HepG2 (cell line): ENCODE data around the gene SP8.

Experiments used
- GABPB1 ChIP-seq: IDR thresholded peaks from 2 replicates; pipeline ENCODE4 v1.6.1; 2016; ENCODE audit warnings: mild to moderate bottlenecking, missing genetic modification reagents, moderate library complexity, missing compliant biosample characterization
- ZKSCAN5 ChIP-seq: sonication (generic); formaldehyde crosslinking; IDR thresholded peaks from 2 replicates; pipeline ENCODE4 v1.5.1; 2020; ENCODE audit warnings: mild to moderate bottlenecking, missing genetic modification reagents
- ZNF737 ChIP-seq: sonication (generic); formaldehyde crosslinking; IDR thresholded peaks from 2 replicates; pipeline ENCODE4 v1.5.0; 2020; ENCODE audit warnings: missing genetic modification reagents, mild to moderate bottlenecking, borderline replicate concordance
- TF ChIP-seq, protein P1 (sequence below): sonication (generic); formaldehyde crosslinking; IDR thresholded peaks from 2 replicates; pipeline ENCODE4 v1.5.0; 2020; ENCODE audit warnings: mild to moderate bottlenecking, missing genetic modification reagents, moderate library complexity
- TF ChIP-seq, protein P2 (sequence below): sonication (generic); formaldehyde crosslinking; IDR thresholded peaks from 2 replicates; pipeline ENCODE4 v1.5.1; 2020; ENCODE audit warnings: mild to moderate bottlenecking, missing genetic modification reagents, moderate library complexity

DNA sequence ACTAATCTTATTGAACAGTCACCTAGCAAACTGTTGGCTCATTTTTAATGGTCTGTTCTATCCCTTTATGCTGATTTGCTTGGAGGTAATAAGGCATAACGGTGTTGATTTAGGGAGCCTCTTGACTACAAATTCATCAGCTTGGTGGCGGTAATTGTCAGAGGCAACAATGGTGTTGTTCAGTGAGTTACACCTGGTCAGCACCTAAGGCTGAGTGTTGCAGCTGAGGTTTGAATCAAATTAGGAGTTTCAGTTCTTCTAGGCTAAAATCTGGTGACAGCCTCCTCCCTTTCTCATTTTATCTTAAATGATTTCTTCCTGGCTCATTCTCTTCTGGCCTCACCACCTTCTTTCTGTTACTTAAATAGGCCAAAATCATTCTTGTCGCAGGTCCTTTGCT lies 42.3 kb upstream of the SP8 start:
- TF ChIP-seq ZKSCAN5 (no peak), GABPB1 (CRISPR knock-in tag) (no peak), ZNF737 (CRISPR knock-in tag) (no peak)
- TF ChIP-seq, protein P1, sequence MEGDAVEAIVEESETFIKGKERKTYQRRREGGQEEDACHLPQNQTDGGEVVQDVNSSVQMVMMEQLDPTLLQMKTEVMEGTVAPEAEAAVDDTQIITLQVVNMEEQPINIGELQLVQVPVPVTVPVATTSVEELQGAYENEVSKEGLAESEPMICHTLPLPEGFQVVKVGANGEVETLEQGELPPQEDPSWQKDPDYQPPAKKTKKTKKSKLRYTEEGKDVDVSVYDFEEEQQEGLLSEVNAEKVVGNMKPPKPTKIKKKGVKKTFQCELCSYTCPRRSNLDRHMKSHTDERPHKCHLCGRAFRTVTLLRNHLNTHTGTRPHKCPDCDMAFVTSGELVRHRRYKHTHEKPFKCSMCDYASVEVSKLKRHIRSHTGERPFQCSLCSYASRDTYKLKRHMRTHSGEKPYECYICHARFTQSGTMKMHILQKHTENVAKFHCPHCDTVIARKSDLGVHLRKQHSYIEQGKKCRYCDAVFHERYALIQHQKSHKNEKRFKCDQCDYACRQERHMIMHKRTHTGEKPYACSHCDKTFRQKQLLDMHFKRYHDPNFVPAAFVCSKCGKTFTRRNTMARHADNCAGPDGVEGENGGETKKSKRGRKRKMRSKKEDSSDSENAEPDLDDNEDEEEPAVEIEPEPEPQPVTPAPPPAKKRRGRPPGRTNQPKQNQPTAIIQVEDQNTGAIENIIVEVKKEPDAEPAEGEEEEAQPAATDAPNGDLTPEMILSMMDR (CRISPR knock-in tag): no peak
- TF ChIP-seq, protein P2, sequence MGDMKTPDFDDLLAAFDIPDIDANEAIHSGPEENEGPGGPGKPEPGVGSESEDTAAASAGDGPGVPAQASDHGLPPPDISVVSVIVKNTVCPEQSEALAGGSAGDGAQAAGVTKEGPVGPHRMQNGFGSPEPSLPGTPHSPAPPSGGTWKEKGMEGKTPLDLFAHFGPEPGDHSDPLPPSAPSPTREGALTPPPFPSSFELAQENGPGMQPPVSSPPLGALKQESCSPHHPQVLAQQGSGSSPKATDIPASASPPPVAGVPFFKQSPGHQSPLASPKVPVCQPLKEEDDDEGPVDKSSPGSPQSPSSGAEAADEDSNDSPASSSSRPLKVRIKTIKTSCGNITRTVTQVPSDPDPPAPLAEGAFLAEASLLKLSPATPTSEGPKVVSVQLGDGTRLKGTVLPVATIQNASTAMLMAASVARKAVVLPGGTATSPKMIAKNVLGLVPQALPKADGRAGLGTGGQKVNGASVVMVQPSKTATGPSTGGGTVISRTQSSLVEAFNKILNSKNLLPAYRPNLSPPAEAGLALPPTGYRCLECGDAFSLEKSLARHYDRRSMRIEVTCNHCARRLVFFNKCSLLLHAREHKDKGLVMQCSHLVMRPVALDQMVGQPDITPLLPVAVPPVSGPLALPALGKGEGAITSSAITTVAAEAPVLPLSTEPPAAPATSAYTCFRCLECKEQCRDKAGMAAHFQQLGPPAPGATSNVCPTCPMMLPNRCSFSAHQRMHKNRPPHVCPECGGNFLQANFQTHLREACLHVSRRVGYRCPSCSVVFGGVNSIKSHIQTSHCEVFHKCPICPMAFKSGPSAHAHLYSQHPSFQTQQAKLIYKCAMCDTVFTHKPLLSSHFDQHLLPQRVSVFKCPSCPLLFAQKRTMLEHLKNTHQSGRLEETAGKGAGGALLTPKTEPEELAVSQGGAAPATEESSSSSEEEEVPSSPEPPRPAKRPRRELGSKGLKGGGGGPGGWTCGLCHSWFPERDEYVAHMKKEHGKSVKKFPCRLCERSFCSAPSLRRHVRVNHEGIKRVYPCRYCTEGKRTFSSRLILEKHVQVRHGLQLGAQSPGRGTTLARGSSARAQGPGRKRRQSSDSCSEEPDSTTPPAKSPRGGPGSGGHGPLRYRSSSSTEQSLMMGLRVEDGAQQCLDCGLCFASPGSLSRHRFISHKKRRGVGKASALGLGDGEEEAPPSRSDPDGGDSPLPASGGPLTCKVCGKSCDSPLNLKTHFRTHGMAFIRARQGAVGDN (CRISPR knock-in tag): no peak
